BLaER1 (cell line): Measurements from ENCODE around the gene TNRC18.
A peak's percentile ranks its signal among the peaks of the same experiment; 100 is the strongest.
"Not testable (repeated sequence)": the region's sequence is repeated elsewhere in the genome, so short reads cannot be mapped to it uniquely, and the experiment has no call there.

Experiments
- H3K27ac ChIP-seq: shearing (Covaris generic); formaldehyde crosslinking; 2 replicates; pipeline ENCODE4 v1.8.1; 2022
- H3K27me3 ChIP-seq: shearing (Covaris generic); formaldehyde crosslinking; 2 replicates; pipeline ENCODE4 v1.8.1; 2022
- H3K36me3 ChIP-seq: shearing (Covaris generic); formaldehyde crosslinking; 2 replicates; pipeline ENCODE4 v1.8.1; 2022
- H3K4me1 ChIP-seq: shearing (Covaris generic); formaldehyde crosslinking; 2 replicates; pipeline ENCODE4 v1.8.1; 2022
- H3K4me2 ChIP-seq: shearing (Covaris generic); formaldehyde crosslinking; 2 replicates; pipeline ENCODE4 v1.8.1; 2022
- H3K4me3 ChIP-seq: shearing (Covaris generic); formaldehyde crosslinking; 2 replicates; pipeline ENCODE4 v1.8.1; 2022
- H3K9ac ChIP-seq: shearing (Covaris generic); formaldehyde crosslinking; 2 replicates; pipeline ENCODE4 v1.8.1; 2022
- H3K9me3 ChIP-seq: shearing (Covaris generic); formaldehyde crosslinking; 2 replicates; pipeline ENCODE4 v1.8.1; 2022
- H4K20me1 ChIP-seq: shearing (Covaris generic); formaldehyde crosslinking; 2 replicates; pipeline ENCODE4 v1.8.1; 2022
- Cebpa-rat ChIP-seq: shearing (Covaris generic); IDR thresholded peaks from 2 replicates; pipeline ENCODE4 v1.8.1; 2022

Gene TNRC18

GRCh38 chr7:5322621-5323410 is 100.8 kb downstream of the TNRC18 start:
- no peak overlapping the region for H3K27ac ChIP-seq
- H3K27me3 ChIP-seq = no peaks in the 10 kb centered on the region
- H3K4me3 ChIP-seq = no peak overlapping the region
- H4K20me1 ChIP-seq = no peaks in the 10 kb centered on the region
- H3K9ac ChIP-seq = no peak overlapping the region
- no peak for TF ChIP-seq Cebpa-rat
- peaks cover 52% of the 10 kb centered on the region for H3K36me3 ChIP-seq
- peak overlapping the region; percentile 74; the same call in 1 of the 2 replicates for H3K4me2 ChIP-seq
- peaks cover 51% of the 10 kb centered on the region for H3K4me1 ChIP-seq
- H3K9me3 ChIP-seq = peaks cover 34% of the 10 kb centered on the region

- no peaks in the 10 kb centered on the region for H4K20me1 ChIP-seq
- H3K4me2 ChIP-seq = no peak overlapping the region
- peaks cover 67% of the 10 kb centered on the region for H3K36me3 ChIP-seq
- no peak overlapping the region for H3K4me3 ChIP-seq
- no peaks in the 10 kb centered on the region for H3K27me3 ChIP-seq
- H3K27ac ChIP-seq = no peak overlapping the region
- no peak for TF ChIP-seq Cebpa-rat
- peaks cover 32% of the 10 kb centered on the region for H3K4me1 ChIP-seq
- H3K9ac ChIP-seq = no peak overlapping the region
- H3K9me3 ChIP-seq = peaks cover 37% of the 10 kb centered on the region
These were observed 102.7 kb downstream of the TNRC18 start for GRCh38 chr7:5320802-5321396.

GRCh38 chr7:5320391-5320790 is 103.2 kb downstream of the TNRC18 start:
- peaks cover 27% of the 10 kb centered on the region for H3K4me1 ChIP-seq
- H3K36me3 ChIP-seq = peaks cover 72% of the 10 kb centered on the region
- H3K9me3 ChIP-seq = peaks cover 37% of the 10 kb centered on the region

GRCh38 chr7:5318613-5319012 is 105.0 kb downstream of the TNRC18 start:
- peaks cover 37% of the 10 kb centered on the region for H3K9me3 ChIP-seq
- peaks cover 89% of the 10 kb centered on the region for H3K36me3 ChIP-seq
- H4K20me1 ChIP-seq, H3K4me2 ChIP-seq, H3K4me1 ChIP-seq, H3K9ac ChIP-seq, H3K27ac ChIP-seq, H3K27me3 ChIP-seq, H3K4me3 ChIP-seq: not testable (repeated sequence)

More at GRCh38 chr7:5320391-5320790, 103.2 kb downstream of the TNRC18 start:
- Histone ChIP-seq H3K27me3 (no peaks in the 10 kb centered on the region), H3K4me3 (no peak overlapping the region), H3K27ac (no peak overlapping the region), H3K4me2 (no peak overlapping the region), H4K20me1 (no peaks in the 10 kb centered on the region), H3K9ac (no peak overlapping the region)
- TF ChIP-seq Cebpa-rat = no peak

GRCh38 chr7:5315761-5316160 is 107.9 kb downstream of the TNRC18 start:
- Histone ChIP-seq H3K9me3 (peaks cover 32% of the 10 kb centered on the region), H3K4me2 (no peak overlapping the region), H4K20me1 (no peaks in the 10 kb centered on the region), H3K4me1 (no peaks in the 10 kb centered on the region), H3K4me3 (no peak overlapping the region), H3K27ac (no peak overlapping the region), H3K36me3 (peaks cover 90% of the 10 kb centered on the region), H3K27me3 (no peaks in the 10 kb centered on the region), H3K9ac (no peak overlapping the region)
- no peak for TF ChIP-seq Cebpa-rat

- Histone ChIP-seq H3K27ac (no peak overlapping the region), H3K9me3 (peaks cover 23% of the 10 kb centered on the region), H3K4me3 (no peak overlapping the region), H4K20me1 (no peaks in the 10 kb centered on the region), H3K36me3 (peaks cover 90% of the 10 kb centered on the region), H3K4me2 (no peak overlapping the region), H3K4me1 (no peaks in the 10 kb centered on the region), H3K9ac (no peak overlapping the region), H3K27me3 (no peaks in the 10 kb centered on the region)
- no peak for TF ChIP-seq Cebpa-rat
These were observed 108.8 kb downstream of the TNRC18 start for GRCh38 chr7:5314864-5315263.

- H3K36me3 ChIP-seq = peaks cover 82% of the 10 kb centered on the region
- not testable (repeated sequence) for H3K4me1 ChIP-seq, H3K9ac ChIP-seq, H4K20me1 ChIP-seq, H3K27ac ChIP-seq, H3K27me3 ChIP-seq, H3K4me3 ChIP-seq, H3K4me2 ChIP-seq, H3K9me3 ChIP-seq
These were observed 110.4 kb downstream of the TNRC18 start for GRCh38 chr7:5313076-5313885.

GRCh38 chr7:5312276-5313070 is 111.2 kb downstream of the TNRC18 start:
- H3K27me3 ChIP-seq, H3K4me2 ChIP-seq, H3K9me3 ChIP-seq, H3K9ac ChIP-seq, H4K20me1 ChIP-seq, H3K4me1 ChIP-seq, H3K4me3 ChIP-seq, H3K27ac ChIP-seq: not testable (repeated sequence)
- peaks cover 83% of the 10 kb centered on the region for H3K36me3 ChIP-seq

GRCh38 chr7:5310822-5311405 is 112.7 kb downstream of the TNRC18 start:
- no peak overlapping the region for H3K27ac ChIP-seq
- peaks cover 80% of the 10 kb centered on the region for H3K36me3 ChIP-seq
- H3K4me1 ChIP-seq = no peaks in the 10 kb centered on the region
- H3K9me3 ChIP-seq = no peaks in the 10 kb centered on the region
- H3K9ac ChIP-seq = no peak overlapping the region
- peaks cover 7% of the 10 kb centered on the region; the same call in 1 of the 2 replicates for H4K20me1 ChIP-seq
- TF ChIP-seq Cebpa-rat = no peak
- H3K27me3 ChIP-seq = no peaks in the 10 kb centered on the region
- H3K4me3 ChIP-seq = no peak overlapping the region
- no peak overlapping the region for H3K4me2 ChIP-seq
